Adrenal gland (tissue), 12 donors: ENCODE results near the gene WDR45B. TPM values are rescaled to one million over a fixed set of nuclear protein-coding genes. Genes with fewer than 3 reads are reported as not detected.

Experiments
- DNase-seq, 7 donors: peaks; one replicate each; pipeline ENCODE4 v3.0.0-alpha.2; 2019 to 2020
- H3K27ac ChIP-seq, 5 donors: fragments of 200-600 bp; sonication (generic) in 4 of 5; 1 replicate in 3 of 5; 2 replicates in 2 of 5; pipeline versions ENCODE4 v1.5.1 to v1.8.0; 2016 to 2020; ENCODE audit warnings: mild to moderate bottlenecking in 1 of 5
- H3K27me3 ChIP-seq: fragments of 200-600 bp; 2 replicates; pipeline ENCODE4 v1.8.0; 2021
- H3K36me3 ChIP-seq, 2 donors: fragments of 200-600 bp; replicated peaks in 1 of 2; 1 replicate in 1 of 2; 2 replicates in 1 of 2; pipeline versions ENCODE4 v1.5.1 to v1.8.0; 2018 to 2022
- H3K4me1 ChIP-seq, 2 donors: fragments of 200-600 bp; replicated peaks in 1 of 2; 1 replicate in 1 of 2; 2 replicates in 1 of 2; pipeline versions ENCODE4 v1.5.1 to v1.8.0; 2018 to 2021
- H3K4me3 ChIP-seq, 4 donors: fragments of 200-600 bp; sonication (generic) in 3 of 4; one replicate each; pipeline ENCODE4 v1.5.1; 2016 to 2018
- H3K9me3 ChIP-seq, 3 donors: fragments of 200-600 bp; sonication (generic) in 1 of 3; replicated peaks in 1 of 3; 1 replicate in 2 of 3; 2 replicates in 1 of 3; pipeline versions ENCODE4 v1.5.1 to v1.8.0; 2016 to 2021
- POLR2A ChIP-seq, 2 donors: fragments of 450-650 bp; IDR thresholded peaks; one replicate each; pipeline ENCODE4 v1.6.1; 2017; ENCODE audit warnings: antibody characterized with exemption in 2 of 2, mild to moderate bottlenecking in 2 of 2, moderate library complexity in 1 of 2
- WGBS, 4 donors: extraction: QIAGEN DNeasy Blood & Tissue Kit in 2 of 4; methylation state at CpG; one replicate each; pipeline versions ENCODE4 v1.1.5 to v1.1.7; 2013 to 2017; 5-methylcytosine and 5-hydroxymethylcytosine counted together
- intact Hi-C, 2 donors: fragments of 100-400 bp; cut with DNase I; formaldehyde crosslinking; loops; one replicate each; pipeline versions ENCODE4 v1.14.1 to v1.15.0; 2022 to 2023
- polyA plus RNA-seq, 3 donors: library from polyadenylated mRNA; stranded (reverse); fragments of 200-250 nt in 2 of 3; fragments of 350-450 nt in 1 of 3; fragmentation: Illumina TruSeq in 1 of 3; extraction: RNeasy Lipid Tissue Mini Kit (QIAGEN cat#74804) in 1 of 3; gene quantifications; one replicate each; pipeline ENCODE4 v1.2.3, GENCODE V29; 2013 to 2014
- total RNA-seq, 9 donors: library from RNA; depleted of rRNA in 4 of 9; stranded (reverse); fragments of >200 nt in 4 of 9; fragments of 120-200 nt in 1 of 9; fragmentation: NEBNext Ultra II Directional in 1 of 9; extraction: Animal tissue kit (Norgen Biotek cat#: 25700) in 1 of 9; gene quantifications; one replicate each; pipeline versions ENCODE4 v1.1.0 to v1.2.4, GENCODE V29; 2013 to 2023
- TF ChIP-seq, protein P1 (sequence below), 6 experiments: fragments of 450-650 bp in 4 of 6; fragments of 200-600 bp in 2 of 6; sonication (generic) in 1 of 6; IDR thresholded peaks; 1 replicate in 5 of 6; 2 replicates in 1 of 6; pipeline versions ENCODE4 v1.5.1 to v1.8.0; 2016 to 2021; ENCODE audit warnings: antibody characterized with exemption in 6 of 6, mild to moderate bottlenecking in 2 of 6, moderate library complexity in 1 of 6
- donor health status: healthy with polysubstance abuse.
- donor health status: Bipolar disorder and iron deficiency.
- donor health status: DM: yes; HTN: yes; CAD: no.
- donor health status: DM: no; HTN: no; CAD: no.
- donor health status: DM: no; HTN: no; CAD: no.
- donor health status: DM: yes; HTN: yes; CAD: no.

The WDR45B gene
- total and polyA plus RNA-seq, 12 donors = 48.6 to 104 (median 73.3) TPM

DNA sequence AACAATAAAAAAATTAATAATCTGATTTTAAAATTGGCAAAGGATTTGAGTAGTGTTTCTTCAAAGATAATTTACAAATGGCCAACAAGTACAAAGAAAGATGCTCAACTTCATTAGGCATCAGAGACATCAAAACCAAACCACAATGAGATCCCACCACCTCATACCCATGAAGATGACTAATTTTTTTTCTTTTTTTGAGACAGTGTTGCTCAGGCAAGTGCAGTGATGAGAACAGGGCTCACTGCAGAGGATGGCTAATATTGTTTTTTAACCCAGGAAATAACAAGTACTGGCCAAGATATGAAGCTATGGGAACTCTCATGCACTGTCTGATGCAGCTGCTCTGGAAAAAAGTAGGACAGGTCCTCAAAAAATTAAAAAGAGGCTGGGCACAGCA, 14.9 kb downstream of the WDR45B start:
- DNase-seq = no peak
- H3K4me1 ChIP-seq = peaks cover 11 to 16% of the 10 kb centered on the region in 2 donors
- peaks cover 0 to 4% of the 10 kb centered on the region in 2 donors for H3K36me3 ChIP-seq
- H3K27ac ChIP-seq = peak overlapping the region in 3 of 5 donors; percentile 56 to 77 (median 72)
- TF ChIP-seq, protein P1, sequence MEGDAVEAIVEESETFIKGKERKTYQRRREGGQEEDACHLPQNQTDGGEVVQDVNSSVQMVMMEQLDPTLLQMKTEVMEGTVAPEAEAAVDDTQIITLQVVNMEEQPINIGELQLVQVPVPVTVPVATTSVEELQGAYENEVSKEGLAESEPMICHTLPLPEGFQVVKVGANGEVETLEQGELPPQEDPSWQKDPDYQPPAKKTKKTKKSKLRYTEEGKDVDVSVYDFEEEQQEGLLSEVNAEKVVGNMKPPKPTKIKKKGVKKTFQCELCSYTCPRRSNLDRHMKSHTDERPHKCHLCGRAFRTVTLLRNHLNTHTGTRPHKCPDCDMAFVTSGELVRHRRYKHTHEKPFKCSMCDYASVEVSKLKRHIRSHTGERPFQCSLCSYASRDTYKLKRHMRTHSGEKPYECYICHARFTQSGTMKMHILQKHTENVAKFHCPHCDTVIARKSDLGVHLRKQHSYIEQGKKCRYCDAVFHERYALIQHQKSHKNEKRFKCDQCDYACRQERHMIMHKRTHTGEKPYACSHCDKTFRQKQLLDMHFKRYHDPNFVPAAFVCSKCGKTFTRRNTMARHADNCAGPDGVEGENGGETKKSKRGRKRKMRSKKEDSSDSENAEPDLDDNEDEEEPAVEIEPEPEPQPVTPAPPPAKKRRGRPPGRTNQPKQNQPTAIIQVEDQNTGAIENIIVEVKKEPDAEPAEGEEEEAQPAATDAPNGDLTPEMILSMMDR (IDR thresholded peaks at IDR 0.05) = no peak
- TF ChIP-seq POLR2A (IDR thresholded peaks at IDR 0.05) = no peak
- H3K27me3 ChIP-seq = no peaks in the 10 kb centered on the region
- intact Hi-C loops = no loop called here
- H3K9me3 ChIP-seq = no peaks in the 10 kb centered on the region
- H3K4me3 ChIP-seq = no peak overlapping the region

- peak overlapping the region; percentile 35 to 84 (median 72) for H3K27ac ChIP-seq
- intact Hi-C loops = no loop called here
- H3K4me3 ChIP-seq = no peak overlapping the region
- peak; percentile 71 to 91 (median 88) for DNase-seq
- peaks cover 18 to 25% of the 10 kb centered on the region in 2 donors for H3K4me1 ChIP-seq
- no peaks in the 10 kb centered on the region for H3K9me3 ChIP-seq
- H3K27me3 ChIP-seq = no peaks in the 10 kb centered on the region
- peak in 1 of 2 donors; percentile 61 for TF ChIP-seq POLR2A (IDR thresholded peaks at IDR 0.05)
- TF ChIP-seq, protein P1 (IDR thresholded peaks at IDR 0.05) = no peak
- H3K36me3 ChIP-seq = peaks cover 0 to 10% of the 10 kb centered on the region in 2 donors
- WGBS, 4 donors = 48 to 75% (median 54%) methylated on average over 8 of the region's 8 CpGs
These were observed 15.8 kb downstream of the WDR45B start for GRCh38 chr17:82632451-82632850.

- no peak overlapping the region for H3K4me3 ChIP-seq
- no peak for TF ChIP-seq POLR2A (IDR thresholded peaks at IDR 0.05)
- TF ChIP-seq, protein P1 (IDR thresholded peaks at IDR 0.05) = no peak
- intact Hi-C loops = no loop called here
- no peak for DNase-seq
- no peaks in the 10 kb centered on the region for H3K9me3 ChIP-seq
- H3K27me3 ChIP-seq = no peaks in the 10 kb centered on the region
- peaks cover 0 to 14% of the 10 kb centered on the region in 2 donors for H3K36me3 ChIP-seq
- H3K4me1 ChIP-seq = peaks cover 23 to 29% of the 10 kb centered on the region in 2 donors
- 82 to 94% (median 85%) methylated on average over 6 of the region's 6 CpGs for WGBS, 4 donors
- peak overlapping the region in 1 of 5 donors; percentile 77 for H3K27ac ChIP-seq
These were observed 16.7 kb downstream of the WDR45B start for GRCh38 chr17:82631544-82631943.

DNA sequence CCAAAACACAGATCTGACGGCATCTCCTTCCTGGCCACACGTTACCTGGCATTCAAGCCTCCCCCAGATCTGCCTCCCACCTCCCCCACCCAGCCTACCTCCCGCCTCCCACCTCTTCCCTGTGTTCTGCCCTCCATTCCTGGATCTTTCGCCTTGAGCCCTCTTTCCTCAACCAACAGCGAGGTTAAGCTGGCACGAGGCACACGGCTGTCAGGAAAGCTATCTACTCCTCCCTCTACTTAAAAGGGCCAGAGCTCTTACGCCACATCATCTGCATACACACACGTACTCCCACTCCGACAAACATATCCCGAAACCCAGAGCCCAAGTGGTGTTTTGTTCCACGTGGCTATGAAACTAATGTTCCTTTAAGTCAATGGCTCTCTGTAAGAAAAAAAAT, 18.0 kb downstream of the WDR45B start:
- no peak for TF ChIP-seq POLR2A (IDR thresholded peaks at IDR 0.05)
- TF ChIP-seq, protein P1 (IDR thresholded peaks at IDR 0.05) = no peak
- peaks cover 0 to 22% of the 10 kb centered on the region in 2 donors for H3K36me3 ChIP-seq
- no peak overlapping the region for H3K27ac ChIP-seq
- no peak for DNase-seq
- intact Hi-C loops = no loop called here
- H3K27me3 ChIP-seq = no peaks in the 10 kb centered on the region
- H3K9me3 ChIP-seq = no peaks in the 10 kb centered on the region
- no peak overlapping the region for H3K4me3 ChIP-seq
- H3K4me1 ChIP-seq = peaks cover 23 to 29% of the 10 kb centered on the region in 2 donors
- WGBS, 4 donors = 90 to 94% (median 93%) methylated on average over 12 of the region's 12 CpGs
